Progenitor cell of endocrine pancreas (in vitro differentiated cells): ENCODE data around the gene STARD3. TPM values are rescaled to one million over a fixed set of nuclear protein-coding genes. Genes with fewer than 3 reads are reported as not detected.

Experiments
- DNase-seq: peaks from one replicate; pipeline ENCODE4 v3.0.0; 2021; ENCODE audit warnings: low spot score; ENCODE audit not compliant: unreplicated experiment
- H3K27ac Mint-ChIP-seq: 2 replicates; pipeline ENCODE4 v1.8.0; 2021; ENCODE audit warnings: mild to moderate bottlenecking, moderate library complexity, mixed read lengths
- H3K27me3 Mint-ChIP-seq: 2 replicates; pipeline ENCODE4 v1.8.0; 2021; ENCODE audit warnings: mixed read lengths
- H3K36me3 Mint-ChIP-seq: 2 replicates; pipeline ENCODE4 v1.8.0; 2022; ENCODE audit warnings: mixed read lengths; ENCODE audit not compliant: insufficient read depth
- H3K4me1 Mint-ChIP-seq: 2 replicates; pipeline ENCODE4 v1.8.0; 2021; ENCODE audit warnings: low read depth, mixed read lengths
- H3K4me3 Mint-ChIP-seq: 2 replicates; pipeline ENCODE4 v1.8.0; 2021; ENCODE audit warnings: low read depth, mild to moderate bottlenecking, moderate library complexity, mixed read lengths
- H3K9me3 Mint-ChIP-seq: 2 replicates; pipeline ENCODE4 v1.8.0; 2021; ENCODE audit warnings: low read depth, mixed read lengths
- total RNA-seq: library from RNA; stranded (reverse); gene quantifications from 2 replicates; pipeline ENCODE4 v1.2.1, GENCODE V29; 2021
- TF ChIP-seq, protein P1 (sequence below): fragments of 200-600 bp; sonication (generic); IDR thresholded peaks from one replicate; pipeline ENCODE4 v1.5.0; 2021; ENCODE audit warnings: antibody characterized with exemption, mild to moderate bottlenecking; ENCODE audit not compliant: unreplicated experiment

Gene STARD3
- total RNA-seq, 1 donor from 2014 or later, result 57.0 TPM

DNA sequence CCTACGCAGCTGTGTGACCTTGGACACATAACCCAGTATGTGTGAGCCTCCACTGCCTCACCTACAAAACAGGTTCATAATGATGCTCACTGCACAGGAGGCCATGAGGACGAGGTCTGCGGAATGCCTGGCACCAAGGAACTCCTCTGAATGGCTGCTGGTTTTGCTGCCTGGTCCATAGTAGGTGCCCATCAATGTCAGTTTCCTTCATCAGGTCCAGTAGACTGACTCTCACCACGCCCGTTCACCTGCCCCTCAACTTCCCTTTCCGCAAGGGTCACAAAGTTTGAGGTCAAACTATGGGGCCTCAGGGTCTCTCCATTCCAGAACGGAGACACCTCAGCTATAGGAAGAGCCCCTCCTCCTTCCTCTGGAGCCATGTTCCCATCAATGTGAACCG lies 40.1 kb downstream of the STARD3 start:
- peaks cover 8% of the 10 kb centered on the region for H3K4me1 Mint-ChIP-seq
- H3K9me3 Mint-ChIP-seq, result no peaks in the 10 kb centered on the region
- DNase-seq, result no peak
- H3K36me3 Mint-ChIP-seq, result peaks cover 6% of the 10 kb centered on the region
- H3K27me3 Mint-ChIP-seq, result peaks cover 3% of the 10 kb centered on the region
- no peak overlapping the region for H3K27ac Mint-ChIP-seq
- TF ChIP-seq, protein P1, sequence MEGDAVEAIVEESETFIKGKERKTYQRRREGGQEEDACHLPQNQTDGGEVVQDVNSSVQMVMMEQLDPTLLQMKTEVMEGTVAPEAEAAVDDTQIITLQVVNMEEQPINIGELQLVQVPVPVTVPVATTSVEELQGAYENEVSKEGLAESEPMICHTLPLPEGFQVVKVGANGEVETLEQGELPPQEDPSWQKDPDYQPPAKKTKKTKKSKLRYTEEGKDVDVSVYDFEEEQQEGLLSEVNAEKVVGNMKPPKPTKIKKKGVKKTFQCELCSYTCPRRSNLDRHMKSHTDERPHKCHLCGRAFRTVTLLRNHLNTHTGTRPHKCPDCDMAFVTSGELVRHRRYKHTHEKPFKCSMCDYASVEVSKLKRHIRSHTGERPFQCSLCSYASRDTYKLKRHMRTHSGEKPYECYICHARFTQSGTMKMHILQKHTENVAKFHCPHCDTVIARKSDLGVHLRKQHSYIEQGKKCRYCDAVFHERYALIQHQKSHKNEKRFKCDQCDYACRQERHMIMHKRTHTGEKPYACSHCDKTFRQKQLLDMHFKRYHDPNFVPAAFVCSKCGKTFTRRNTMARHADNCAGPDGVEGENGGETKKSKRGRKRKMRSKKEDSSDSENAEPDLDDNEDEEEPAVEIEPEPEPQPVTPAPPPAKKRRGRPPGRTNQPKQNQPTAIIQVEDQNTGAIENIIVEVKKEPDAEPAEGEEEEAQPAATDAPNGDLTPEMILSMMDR, result no peak
- H3K4me3 Mint-ChIP-seq, result no peak overlapping the region

DNA sequence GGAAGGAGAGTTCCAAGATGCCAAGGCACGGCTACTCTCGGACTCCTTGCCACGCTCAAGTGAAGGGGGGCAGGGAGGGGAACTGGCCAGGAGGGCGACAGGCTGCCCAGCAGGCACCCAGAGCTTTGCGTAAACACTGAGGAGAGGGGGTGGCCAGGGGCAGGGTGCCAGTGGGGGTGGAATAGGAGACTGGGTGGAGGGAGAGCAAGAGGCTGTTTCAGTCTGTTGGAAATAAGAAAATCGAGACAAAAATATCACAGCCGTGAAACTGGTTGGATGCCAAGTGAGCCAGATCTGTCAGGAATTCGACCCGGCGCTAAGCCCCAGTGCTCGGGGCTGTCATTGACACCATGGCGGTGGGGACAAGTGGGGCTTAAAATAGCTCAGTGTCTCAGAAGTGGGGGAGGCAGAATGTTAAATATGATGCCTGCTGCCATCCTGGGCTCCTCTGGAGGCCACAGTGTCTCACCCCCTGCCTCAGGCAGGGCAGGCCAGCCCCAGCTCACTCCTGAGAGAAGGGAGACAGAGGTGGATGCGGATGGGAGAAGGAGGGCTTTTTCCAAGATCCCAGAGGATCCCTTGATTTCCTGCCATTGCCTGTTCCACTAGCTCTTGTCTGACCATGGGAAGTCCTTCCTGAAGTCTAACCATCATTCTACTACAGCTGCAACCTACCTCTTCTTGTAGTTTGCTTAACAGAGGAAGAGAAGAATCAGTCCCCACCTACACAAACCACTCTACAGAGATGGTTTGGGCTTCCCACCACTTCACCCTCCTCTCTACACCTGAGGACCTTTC lies 40.8 kb downstream of the STARD3 start:
- TF ChIP-seq, protein P1, result no peak
- H3K4me1 Mint-ChIP-seq, result peaks cover 8% of the 10 kb centered on the region
- no peaks in the 10 kb centered on the region for H3K27me3 Mint-ChIP-seq
- no peak overlapping the region for H3K4me3 Mint-ChIP-seq
- H3K27ac Mint-ChIP-seq, result no peak overlapping the region
- no peak for DNase-seq
- peaks cover 6% of the 10 kb centered on the region for H3K36me3 Mint-ChIP-seq
- H3K9me3 Mint-ChIP-seq, result no peaks in the 10 kb centered on the region

DNA sequence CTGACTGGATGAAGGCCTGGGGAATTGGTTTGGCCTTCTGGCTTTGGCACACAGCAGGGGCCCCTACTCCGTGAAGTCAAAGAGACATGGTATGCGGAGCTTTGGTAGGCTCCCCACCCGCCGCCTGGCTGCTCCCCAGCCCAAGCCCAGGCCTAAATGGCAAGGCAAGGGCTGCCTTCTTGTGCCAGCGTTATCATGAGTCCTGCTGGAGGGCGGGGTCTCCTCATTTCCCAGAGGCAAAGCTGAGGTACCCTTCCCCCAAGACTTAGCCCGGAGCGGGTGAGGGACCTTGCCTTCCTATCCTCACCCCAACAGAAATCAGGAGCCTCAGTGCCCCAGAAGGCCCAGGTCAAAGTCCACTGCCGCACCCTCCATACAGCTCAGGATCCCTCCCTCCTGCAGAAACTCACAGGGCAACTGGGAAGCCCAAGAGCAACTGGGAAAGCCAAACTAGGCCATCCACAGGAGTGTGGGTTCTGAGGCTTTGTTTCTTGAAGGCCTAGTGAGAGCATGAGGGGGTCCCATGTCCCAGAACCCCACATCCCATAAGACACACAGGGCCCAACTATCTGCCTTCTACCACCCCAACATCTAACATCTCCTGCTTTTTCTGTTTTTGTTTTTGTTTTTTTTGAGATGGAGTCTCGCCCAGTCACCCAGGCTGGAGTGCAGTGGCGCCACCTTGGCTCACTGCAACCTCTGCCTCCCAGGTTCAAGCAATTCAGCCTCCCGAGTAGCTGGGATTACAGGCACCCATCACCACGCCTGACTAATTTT lies 41.6 kb downstream of the STARD3 start:
- H3K4me1 Mint-ChIP-seq, result peaks cover 8% of the 10 kb centered on the region
- no peaks in the 10 kb centered on the region for H3K27me3 Mint-ChIP-seq
- H3K4me3 Mint-ChIP-seq, result no peak overlapping the region
- H3K27ac Mint-ChIP-seq, result no peak overlapping the region
- DNase-seq, result no peak
- H3K36me3 Mint-ChIP-seq, result peaks cover 12% of the 10 kb centered on the region
- TF ChIP-seq, protein P1, result no peak
- no peaks in the 10 kb centered on the region for H3K9me3 Mint-ChIP-seq

DNA sequence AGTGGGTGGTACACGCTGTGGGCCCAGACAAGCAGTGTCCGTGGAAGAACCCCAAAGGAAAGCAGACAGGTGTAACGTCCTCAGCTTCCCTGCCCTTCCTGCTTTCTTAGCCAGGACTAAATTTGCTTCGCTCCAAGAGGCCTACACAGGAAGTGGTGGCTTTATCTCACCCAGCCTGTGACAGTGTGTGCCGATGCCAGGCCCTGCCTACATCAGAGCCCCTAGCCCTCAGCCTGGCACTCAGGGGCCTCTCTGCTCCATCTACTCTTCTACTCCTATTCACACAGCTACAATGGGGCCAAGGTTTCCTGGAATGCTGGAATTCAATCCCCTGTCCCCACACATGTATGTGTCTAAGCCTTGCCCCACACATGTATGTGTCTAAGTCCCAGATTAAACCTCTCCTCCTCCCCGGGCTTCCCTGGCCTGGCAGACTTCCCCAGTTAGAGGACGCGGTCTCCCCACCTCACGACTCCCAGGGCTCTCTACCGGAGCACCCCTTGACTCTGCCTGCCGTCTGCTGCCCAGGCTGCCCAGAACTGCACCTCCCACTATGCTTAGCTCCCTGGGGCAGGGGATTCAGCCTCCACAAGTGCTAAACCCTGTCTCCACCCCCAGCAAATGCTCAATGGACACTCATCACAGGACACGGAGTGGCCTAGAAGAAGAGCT lies 42.7 kb downstream of the STARD3 start:
- no peak overlapping the region for H3K4me3 Mint-ChIP-seq
- H3K36me3 Mint-ChIP-seq, result peaks cover 13% of the 10 kb centered on the region
- H3K4me1 Mint-ChIP-seq, result peaks cover 8% of the 10 kb centered on the region
- no peak for DNase-seq
- H3K27me3 Mint-ChIP-seq, result no peaks in the 10 kb centered on the region
- H3K27ac Mint-ChIP-seq, result no peak overlapping the region
- TF ChIP-seq, protein P1, result no peak
- no peaks in the 10 kb centered on the region for H3K9me3 Mint-ChIP-seq

DNA sequence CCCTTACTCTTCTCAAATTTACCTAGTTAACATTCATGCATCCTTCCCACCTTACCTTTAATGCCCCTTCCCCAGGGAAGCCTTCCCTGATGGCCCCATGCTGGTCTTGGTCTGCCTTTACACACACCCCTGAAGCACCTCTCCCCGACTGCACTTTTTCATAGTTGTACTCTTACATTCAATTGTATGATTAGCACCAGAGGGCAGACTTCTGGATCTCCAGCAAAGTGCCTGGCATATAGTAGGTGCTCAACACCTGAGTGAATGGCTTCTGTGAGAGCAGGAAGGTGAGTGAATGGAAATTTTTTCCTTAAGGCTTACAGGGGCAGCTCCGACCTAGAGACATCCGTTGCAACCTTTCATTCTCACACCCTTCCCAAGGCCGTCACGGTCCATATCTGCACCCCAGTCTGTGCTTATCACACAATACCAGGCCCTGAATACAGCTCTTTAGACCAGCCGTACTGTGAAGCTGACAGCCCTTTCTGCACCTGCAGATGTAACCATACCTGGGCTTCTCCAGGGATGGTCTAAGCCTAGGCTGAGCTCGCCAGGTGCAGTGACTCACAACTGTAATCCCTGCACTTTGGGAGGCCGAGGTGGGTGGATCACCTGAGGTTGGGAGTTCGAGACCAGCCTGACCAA lies 46.5 kb downstream of the STARD3 start:
- peaks cover 17% of the 10 kb centered on the region for H3K36me3 Mint-ChIP-seq
- H3K27me3 Mint-ChIP-seq, result no peaks in the 10 kb centered on the region
- no peaks in the 10 kb centered on the region for H3K9me3 Mint-ChIP-seq
- H3K4me3 Mint-ChIP-seq, result no peak overlapping the region
- peaks cover 8% of the 10 kb centered on the region for H3K4me1 Mint-ChIP-seq
- H3K27ac Mint-ChIP-seq, result no peak overlapping the region
- DNase-seq, result no peak
- TF ChIP-seq, protein P1, result no peak
